ENCODE data around the gene ACP3. TPM values are rescaled to one million over a fixed set of nuclear protein-coding genes. Genes with fewer than 3 reads are reported as not detected.
"Not testable (repeated sequence)": the region's sequence is repeated elsewhere in the genome, so short reads cannot be mapped to it uniquely, and the experiment has no call there.

Gene ACP3
- total RNA-seq, 1 experiment from 2014 or later: 0.71 TPM

- no peaks in the 10 kb centered on the region for H3K36me3 ChIP-seq (ENCODE audit: insufficient read depth, low read length)
- no peaks in the 10 kb centered on the region for H3K79me2 ChIP-seq (ENCODE audit: low read length)
- H3K27ac ChIP-seq (ENCODE audit: low read length): no peak overlapping the region
- H2AFZ ChIP-seq (ENCODE audit: low read length): no peak overlapping the region
- H3K27me3 ChIP-seq (ENCODE audit: low read length): no peaks in the 10 kb centered on the region
- H3K4me2 ChIP-seq (ENCODE audit: low read depth, low read length, poor library complexity, severe bottlenecking): no peak overlapping the region
- no peaks in the 10 kb centered on the region for H3K9me2 ChIP-seq (replicated peaks; ENCODE audit: insufficient read depth, low read length)
- H3K4me3 ChIP-seq (ENCODE audit: low read length): no peak overlapping the region
- no peak for DNase-seq
- no peak overlapping the region for H3K9ac ChIP-seq (ENCODE audit: low read length)
- no peaks in the 10 kb centered on the region for H3K9me3 ChIP-seq (ENCODE audit: low read length)
- H4K20me1 ChIP-seq (ENCODE audit: insufficient read depth, low read depth, low read length): no peaks in the 10 kb centered on the region
- no peaks in the 10 kb centered on the region for H3K4me1 ChIP-seq (ENCODE audit: low read length)
Observed at GRCh38 chr3:132395126-132395525, 77.9 kb downstream of the ACP3 start.

- no peaks in the 10 kb centered on the region for H3K9me2 ChIP-seq (replicated peaks; ENCODE audit: insufficient read depth, low read length)
- no peak overlapping the region for H3K4me3 ChIP-seq (ENCODE audit: low read length)
- H3K4me2 ChIP-seq (ENCODE audit: low read depth, low read length, poor library complexity, severe bottlenecking): no peak overlapping the region
- H3K27me3 ChIP-seq (ENCODE audit: low read length): no peaks in the 10 kb centered on the region
- no peak for DNase-seq
- no peaks in the 10 kb centered on the region for H3K9me3 ChIP-seq (ENCODE audit: low read length)
- no peak overlapping the region for H2AFZ ChIP-seq (ENCODE audit: low read length)
- H3K36me3 ChIP-seq (ENCODE audit: insufficient read depth, low read length): no peaks in the 10 kb centered on the region
- no peaks in the 10 kb centered on the region for H3K4me1 ChIP-seq (ENCODE audit: low read length)
- no peak overlapping the region for H3K27ac ChIP-seq (ENCODE audit: low read length)
- H4K20me1 ChIP-seq (ENCODE audit: insufficient read depth, low read depth, low read length): no peaks in the 10 kb centered on the region
- no peak overlapping the region for H3K9ac ChIP-seq (ENCODE audit: low read length)
- H3K79me2 ChIP-seq (ENCODE audit: low read length): no peaks in the 10 kb centered on the region
Observed at GRCh38 chr3:132396255-132396654, 79.0 kb downstream of the ACP3 start.

GRCh38 chr3:132396776-132397175 is 79.6 kb downstream of the ACP3 start:
- H2AFZ ChIP-seq (ENCODE audit: low read length); H3K9ac ChIP-seq (ENCODE audit: low read length): not testable (repeated sequence)
- peak; percentile 61 for DNase-seq

GRCh38 chr3:132399054-132399929 is 82.1 kb downstream of the ACP3 start:
- H3K27me3 ChIP-seq (ENCODE audit: low read length): no peaks in the 10 kb centered on the region
- no peak overlapping the region for H3K4me3 ChIP-seq (ENCODE audit: low read length)
- no peak overlapping the region for H2AFZ ChIP-seq (ENCODE audit: low read length)
- no peak overlapping the region for H3K27ac ChIP-seq (ENCODE audit: low read length)
- H4K20me1 ChIP-seq (ENCODE audit: insufficient read depth, low read depth, low read length): no peaks in the 10 kb centered on the region
- H3K4me1 ChIP-seq (ENCODE audit: low read length): no peaks in the 10 kb centered on the region
- H3K4me2 ChIP-seq (ENCODE audit: low read depth, low read length, poor library complexity, severe bottlenecking): no peak overlapping the region
- no peak overlapping the region for H3K9ac ChIP-seq (ENCODE audit: low read length)
- peak; percentile 81 for DNase-seq
- no peaks in the 10 kb centered on the region for H3K9me3 ChIP-seq (ENCODE audit: low read length)
- no peaks in the 10 kb centered on the region for H3K9me2 ChIP-seq (replicated peaks; ENCODE audit: insufficient read depth, low read length)
- H3K79me2 ChIP-seq (ENCODE audit: low read length): no peaks in the 10 kb centered on the region
- no peaks in the 10 kb centered on the region for H3K36me3 ChIP-seq (ENCODE audit: insufficient read depth, low read length)

More at GRCh38 chr3:132396776-132397175, 79.6 kb downstream of the ACP3 start:
- H3K4me2 ChIP-seq (ENCODE audit: low read depth, low read length, poor library complexity, severe bottlenecking); H4K20me1 ChIP-seq (ENCODE audit: insufficient read depth, low read depth, low read length); H3K27ac ChIP-seq (ENCODE audit: low read length); H3K9me3 ChIP-seq (ENCODE audit: low read length); H3K27me3 ChIP-seq (ENCODE audit: low read length); H3K79me2 ChIP-seq (ENCODE audit: low read length); H3K4me1 ChIP-seq (ENCODE audit: low read length); H3K9me2 ChIP-seq (replicated peaks; ENCODE audit: insufficient read depth, low read length); H3K36me3 ChIP-seq (ENCODE audit: insufficient read depth, low read length); H3K4me3 ChIP-seq (ENCODE audit: low read length): not testable (repeated sequence)

DNA sequence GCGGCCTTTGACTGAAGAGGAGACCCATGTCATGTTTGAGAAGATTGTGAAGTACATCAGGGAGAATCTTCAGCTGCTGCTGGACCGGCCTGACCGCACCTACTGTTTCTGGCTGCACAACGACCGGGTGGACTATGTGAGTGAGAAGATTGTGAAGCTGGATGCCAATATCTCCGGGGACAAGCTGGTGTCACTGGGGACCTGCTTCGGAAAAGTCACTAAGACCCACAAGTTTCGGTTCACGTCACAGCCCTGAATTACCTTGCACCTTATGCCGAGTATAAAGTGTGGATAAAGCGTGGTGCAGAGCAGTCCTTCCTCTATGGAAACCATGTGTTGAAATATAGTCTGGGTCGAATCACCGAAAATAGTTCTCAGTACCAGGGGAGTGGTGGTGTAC is 84.0 kb downstream of the ACP3 start:
- H3K4me1 ChIP-seq (ENCODE audit: low read length): peaks cover 13% of the 10 kb centered on the region
- no peak overlapping the region for H3K4me2 ChIP-seq (ENCODE audit: low read depth, low read length, poor library complexity, severe bottlenecking)
- no peaks in the 10 kb centered on the region for H3K9me2 ChIP-seq (replicated peaks; ENCODE audit: insufficient read depth, low read length)
- H3K9me3 ChIP-seq (ENCODE audit: low read length): no peaks in the 10 kb centered on the region
- no peak overlapping the region for H2AFZ ChIP-seq (ENCODE audit: low read length)
- no peaks in the 10 kb centered on the region for H4K20me1 ChIP-seq (ENCODE audit: insufficient read depth, low read depth, low read length)
- no peak overlapping the region for H3K27ac ChIP-seq (ENCODE audit: low read length)
- no peaks in the 10 kb centered on the region for H3K27me3 ChIP-seq (ENCODE audit: low read length)
- no peaks in the 10 kb centered on the region for H3K36me3 ChIP-seq (ENCODE audit: insufficient read depth, low read length)
- DNase-seq: no peak
- H3K9ac ChIP-seq (ENCODE audit: low read length): no peak overlapping the region
- H3K4me3 ChIP-seq (ENCODE audit: low read length): no peak overlapping the region
- H3K79me2 ChIP-seq (ENCODE audit: low read length): no peaks in the 10 kb centered on the region

DNA sequence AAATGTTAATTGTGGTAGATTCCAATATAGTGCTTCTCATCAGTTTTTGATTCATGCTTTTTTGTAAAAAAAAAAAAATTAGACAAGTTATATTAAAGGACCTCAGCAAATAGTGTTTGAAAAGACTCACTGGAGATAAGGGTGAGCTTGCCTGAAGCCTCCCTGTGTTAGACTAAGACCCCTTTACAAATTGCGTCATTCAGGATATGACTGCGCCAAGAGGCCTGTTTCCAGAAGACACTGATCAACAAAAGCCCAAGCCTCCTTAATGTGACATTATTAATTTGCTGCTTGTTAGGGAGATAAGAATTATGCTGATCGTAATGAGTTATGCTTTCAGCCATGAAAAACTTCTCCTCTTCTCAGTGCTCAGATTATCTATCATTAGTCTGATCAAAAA is 87.1 kb downstream of the ACP3 start:
- no peaks in the 10 kb centered on the region for H4K20me1 ChIP-seq (ENCODE audit: insufficient read depth, low read depth, low read length)
- H2AFZ ChIP-seq (ENCODE audit: low read length): no peak overlapping the region
- H3K9ac ChIP-seq (ENCODE audit: low read length): no peak overlapping the region
- DNase-seq: no peak
- no peaks in the 10 kb centered on the region for H3K36me3 ChIP-seq (ENCODE audit: insufficient read depth, low read length)
- no peak overlapping the region for H3K4me3 ChIP-seq (ENCODE audit: low read length)
- H3K4me1 ChIP-seq (ENCODE audit: low read length): peaks cover 26% of the 10 kb centered on the region
- H3K27me3 ChIP-seq (ENCODE audit: low read length): no peaks in the 10 kb centered on the region
- H3K27ac ChIP-seq (ENCODE audit: low read length): no peak overlapping the region
- no peaks in the 10 kb centered on the region for H3K79me2 ChIP-seq (ENCODE audit: low read length)
- H3K9me2 ChIP-seq (replicated peaks; ENCODE audit: insufficient read depth, low read length): no peaks in the 10 kb centered on the region
- no peak overlapping the region for H3K4me2 ChIP-seq (ENCODE audit: low read depth, low read length, poor library complexity, severe bottlenecking)
- no peaks in the 10 kb centered on the region for H3K9me3 ChIP-seq (ENCODE audit: low read length)

DNA sequence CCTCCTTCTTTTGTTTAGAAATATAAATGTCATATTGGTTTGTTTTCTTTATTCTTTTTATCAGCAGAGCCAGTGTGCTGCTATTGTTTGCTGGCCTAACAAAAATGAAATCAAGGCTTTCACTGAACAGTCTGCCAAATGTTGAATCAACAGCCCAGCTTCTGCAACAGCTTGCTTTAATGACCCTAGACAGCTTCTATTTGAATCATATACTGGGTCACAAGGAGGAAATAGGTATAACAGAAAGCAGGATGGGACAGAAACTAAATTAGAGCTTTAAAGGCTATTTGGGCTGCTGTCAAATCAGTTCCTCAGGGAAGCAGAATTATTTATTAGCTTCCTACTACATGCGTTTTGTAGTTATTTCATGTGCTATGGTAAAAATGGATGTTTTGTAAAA is 88.0 kb downstream of the ACP3 start:
- Histone ChIP-seq H3K27ac (ENCODE audit: low read length) (no peak overlapping the region), H3K4me3 (ENCODE audit: low read length) (no peak overlapping the region), H2AFZ (ENCODE audit: low read length) (no peak overlapping the region), H3K4me2 (ENCODE audit: low read depth, low read length, poor library complexity, severe bottlenecking) (peak overlapping the region; percentile 63), H3K9me2 (replicated peaks; ENCODE audit: insufficient read depth, low read length) (no peaks in the 10 kb centered on the region), H4K20me1 (ENCODE audit: insufficient read depth, low read depth, low read length) (no peaks in the 10 kb centered on the region), H3K79me2 (ENCODE audit: low read length) (no peaks in the 10 kb centered on the region), H3K4me1 (ENCODE audit: low read length) (peaks cover 27% of the 10 kb centered on the region), H3K9me3 (ENCODE audit: low read length) (no peaks in the 10 kb centered on the region), H3K36me3 (ENCODE audit: insufficient read depth, low read length) (no peaks in the 10 kb centered on the region), H3K9ac (ENCODE audit: low read length) (no peak overlapping the region), H3K27me3 (ENCODE audit: low read length) (no peaks in the 10 kb centered on the region)
- no peak for DNase-seq

- H3K27me3 ChIP-seq (ENCODE audit: low read length): no peaks in the 10 kb centered on the region
- H3K36me3 ChIP-seq (ENCODE audit: insufficient read depth, low read length): no peaks in the 10 kb centered on the region
- peak overlapping the region; percentile 63 for H3K4me2 ChIP-seq (ENCODE audit: low read depth, low read length, poor library complexity, severe bottlenecking)
- H4K20me1 ChIP-seq (ENCODE audit: insufficient read depth, low read depth, low read length): no peaks in the 10 kb centered on the region
- H3K27ac ChIP-seq (ENCODE audit: low read length): no peak overlapping the region
- H3K4me1 ChIP-seq (ENCODE audit: low read length): peaks cover 31% of the 10 kb centered on the region
- no peaks in the 10 kb centered on the region for H3K9me3 ChIP-seq (ENCODE audit: low read length)
- no peak overlapping the region for H3K4me3 ChIP-seq (ENCODE audit: low read length)
- H3K9me2 ChIP-seq (replicated peaks; ENCODE audit: insufficient read depth, low read length): no peaks in the 10 kb centered on the region
- H2AFZ ChIP-seq (ENCODE audit: low read length): no peak overlapping the region; the same call in 1 of the 2 replicates
- no peak for DNase-seq
- H3K9ac ChIP-seq (ENCODE audit: low read length): no peak overlapping the region
- H3K79me2 ChIP-seq (ENCODE audit: low read length): no peaks in the 10 kb centered on the region
Observed at GRCh38 chr3:132405609-132406299, 88.5 kb downstream of the ACP3 start.

Measured in Karpas-422 (cell line).